HepG2 (cell line): Measurements from ENCODE around the gene THADA. TPM values are rescaled to one million over a fixed set of nuclear protein-coding genes. Genes with fewer than 3 reads are reported as not detected.

Experiments
- ARID2 ChIP-seq: sonication (generic); formaldehyde crosslinking; IDR thresholded peaks from 2 replicates; pipeline ENCODE4 v1.8.1; 2022; ENCODE audit warnings: mild to moderate bottlenecking, missing genetic modification reagents, borderline replicate concordance
- ARNTL ChIP-seq: sonication (generic); formaldehyde crosslinking; IDR thresholded peaks from 2 replicates; pipeline ENCODE4 v1.4.0; 2020; ENCODE audit warnings: mild to moderate bottlenecking, missing genetic modification reagents
- EP300 ChIP-seq, 3 experiments: sonication (generic) in 1 of 3; formaldehyde crosslinking in 1 of 3; IDR thresholded peaks; 2 replicates each; pipeline versions ENCODE4 v1.5.1 to v1.6.1; 2011 to 2020; ENCODE audit warnings: low read depth in 2 of 3, low read length in 2 of 3, borderline replicate concordance in 1 of 3, improper control_type of control experiment in 1 of 3, mild to moderate bottlenecking in 1 of 3, missing genetic modification reagents in 1 of 3, moderate library complexity in 1 of 3
- MTERF4 ChIP-seq: sonication (generic); formaldehyde crosslinking; IDR thresholded peaks from 2 replicates; pipeline ENCODE4 v1.8.0; 2023; ENCODE audit warnings: mild to moderate bottlenecking, missing genetic modification reagents
- THAP11 ChIP-seq: IDR thresholded peaks from 2 replicates; pipeline ENCODE4 v1.6.1; 2016; ENCODE audit warnings: missing biosample characterization, missing genetic modification reagents
- TOE1 ChIP-seq: sonication (generic); formaldehyde crosslinking; IDR thresholded peaks from 2 replicates; pipeline ENCODE4 v1.4.0; 2020; ENCODE audit warnings: mild to moderate bottlenecking, missing genetic modification reagents
- ZNF598 ChIP-seq: sonication (generic); formaldehyde crosslinking; IDR thresholded peaks from 2 replicates; pipeline ENCODE4 v1.5.1; 2020; ENCODE audit warnings: mild to moderate bottlenecking, missing genetic modification reagents, borderline replicate concordance
- polyA plus RNA-seq, 8 experiments: library from polyadenylated mRNA; depleted of rRNA in 3 of 8; stranded (reverse) in 7 of 8; unstranded in 1 of 8; fragments of >200 nt; fragmentation: Illumina TruSeq in 4 of 8; extraction: Trizol in 4 of 8; gene quantifications; 2 replicates each; pipeline versions ENCODE4 v1.2.1 to v1.2.3, GENCODE V29; 2011 to 2016; ENCODE audit warnings: low read depth in 4 of 8, missing spikeins in 1 of 8, mixed read lengths in 1 of 8; ENCODE audit not compliant: insufficient read depth in 1 of 8
- total RNA-seq, 5 experiments: library from RNA; depleted of rRNA; stranded (reverse); fragments of >200 nt; fragmentation: Illumina TruSeq; extraction: Trizol; gene quantifications; 2 replicates each; pipeline ENCODE4 v1.2.3, GENCODE V29; 2016; ENCODE audit warnings: low read depth in 1 of 5
- TF ChIP-seq, protein P1 (sequence below): sonication (generic); formaldehyde crosslinking; IDR thresholded peaks from 2 replicates; pipeline ENCODE4 v1.4.0; 2020; ENCODE audit warnings: missing genetic modification reagents
- TF ChIP-seq, protein P2 (sequence below): sonication (generic); formaldehyde crosslinking; IDR thresholded peaks from 2 replicates; pipeline ENCODE4 v1.4.0; 2020; ENCODE audit warnings: mild to moderate bottlenecking, missing genetic modification reagents
- TF ChIP-seq, protein P3 (sequence below), 2 experiments: sonication (generic) in 1 of 2; formaldehyde crosslinking in 1 of 2; IDR thresholded peaks; 2 replicates each; pipeline versions ENCODE4 v1.4.0 to v1.6.1; 2016 to 2020; ENCODE audit warnings: borderline replicate concordance in 1 of 2, low read depth in 1 of 2, mild to moderate bottlenecking in 1 of 2, missing genetic modification reagents in 1 of 2

The THADA gene
- total and polyA plus RNA-seq, 2 of the 13 experiments (the other 11 are each of a cell fraction or from before 2014, with no cell fraction given): 12.7 to 21.7 TPM

GRCh38 chr2:43186679-43187374 lies 409.0 kb downstream of the THADA start (continued):
- TF ChIP-seq, protein P1, sequence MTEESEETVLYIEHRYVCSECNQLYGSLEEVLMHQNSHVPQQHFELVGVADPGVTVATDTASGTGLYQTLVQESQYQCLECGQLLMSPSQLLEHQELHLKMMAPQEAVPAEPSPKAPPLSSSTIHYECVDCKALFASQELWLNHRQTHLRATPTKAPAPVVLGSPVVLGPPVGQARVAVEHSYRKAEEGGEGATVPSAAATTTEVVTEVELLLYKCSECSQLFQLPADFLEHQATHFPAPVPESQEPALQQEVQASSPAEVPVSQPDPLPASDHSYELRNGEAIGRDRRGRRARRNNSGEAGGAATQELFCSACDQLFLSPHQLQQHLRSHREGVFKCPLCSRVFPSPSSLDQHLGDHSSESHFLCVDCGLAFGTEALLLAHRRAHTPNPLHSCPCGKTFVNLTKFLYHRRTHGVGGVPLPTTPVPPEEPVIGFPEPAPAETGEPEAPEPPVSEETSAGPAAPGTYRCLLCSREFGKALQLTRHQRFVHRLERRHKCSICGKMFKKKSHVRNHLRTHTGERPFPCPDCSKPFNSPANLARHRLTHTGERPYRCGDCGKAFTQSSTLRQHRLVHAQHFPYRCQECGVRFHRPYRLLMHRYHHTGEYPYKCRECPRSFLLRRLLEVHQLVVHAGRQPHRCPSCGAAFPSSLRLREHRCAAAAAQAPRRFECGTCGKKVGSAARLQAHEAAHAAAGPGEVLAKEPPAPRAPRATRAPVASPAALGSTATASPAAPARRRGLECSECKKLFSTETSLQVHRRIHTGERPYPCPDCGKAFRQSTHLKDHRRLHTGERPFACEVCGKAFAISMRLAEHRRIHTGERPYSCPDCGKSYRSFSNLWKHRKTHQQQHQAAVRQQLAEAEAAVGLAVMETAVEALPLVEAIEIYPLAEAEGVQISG (CRISPR knock-in tag): peak; percentile 47; the same call in 1 of the 2 replicates
- TF ChIP-seq EP300 (IDR thresholded peaks at IDR 0.05; ENCODE audit: low read depth in 2 of 2, low read length in 2 of 2) (peak in 1 of 2 experiments; percentile 58; a peak in 1 of 4 replicates), EP300 (CRISPR knock-in tag; IDR thresholded peaks at IDR 0.05; ENCODE audit: borderline replicate concordance) (no peak), ARNTL (CRISPR knock-in tag) (0 out of 2 replicates have a peak, but pooled peaks have one; percentile 48), MTERF4 (CRISPR knock-in tag) (no peak), THAP11 (CRISPR knock-in tag) (no peak), TOE1 (no peak), ARID2 (CRISPR knock-in tag) (0 out of 2 replicates have a peak, but pooled peaks have one; percentile 33), ZNF598 (CRISPR knock-in tag) (0 out of 2 replicates have a peak, but pooled peaks have one; percentile 24)
- TF ChIP-seq, protein P2, sequence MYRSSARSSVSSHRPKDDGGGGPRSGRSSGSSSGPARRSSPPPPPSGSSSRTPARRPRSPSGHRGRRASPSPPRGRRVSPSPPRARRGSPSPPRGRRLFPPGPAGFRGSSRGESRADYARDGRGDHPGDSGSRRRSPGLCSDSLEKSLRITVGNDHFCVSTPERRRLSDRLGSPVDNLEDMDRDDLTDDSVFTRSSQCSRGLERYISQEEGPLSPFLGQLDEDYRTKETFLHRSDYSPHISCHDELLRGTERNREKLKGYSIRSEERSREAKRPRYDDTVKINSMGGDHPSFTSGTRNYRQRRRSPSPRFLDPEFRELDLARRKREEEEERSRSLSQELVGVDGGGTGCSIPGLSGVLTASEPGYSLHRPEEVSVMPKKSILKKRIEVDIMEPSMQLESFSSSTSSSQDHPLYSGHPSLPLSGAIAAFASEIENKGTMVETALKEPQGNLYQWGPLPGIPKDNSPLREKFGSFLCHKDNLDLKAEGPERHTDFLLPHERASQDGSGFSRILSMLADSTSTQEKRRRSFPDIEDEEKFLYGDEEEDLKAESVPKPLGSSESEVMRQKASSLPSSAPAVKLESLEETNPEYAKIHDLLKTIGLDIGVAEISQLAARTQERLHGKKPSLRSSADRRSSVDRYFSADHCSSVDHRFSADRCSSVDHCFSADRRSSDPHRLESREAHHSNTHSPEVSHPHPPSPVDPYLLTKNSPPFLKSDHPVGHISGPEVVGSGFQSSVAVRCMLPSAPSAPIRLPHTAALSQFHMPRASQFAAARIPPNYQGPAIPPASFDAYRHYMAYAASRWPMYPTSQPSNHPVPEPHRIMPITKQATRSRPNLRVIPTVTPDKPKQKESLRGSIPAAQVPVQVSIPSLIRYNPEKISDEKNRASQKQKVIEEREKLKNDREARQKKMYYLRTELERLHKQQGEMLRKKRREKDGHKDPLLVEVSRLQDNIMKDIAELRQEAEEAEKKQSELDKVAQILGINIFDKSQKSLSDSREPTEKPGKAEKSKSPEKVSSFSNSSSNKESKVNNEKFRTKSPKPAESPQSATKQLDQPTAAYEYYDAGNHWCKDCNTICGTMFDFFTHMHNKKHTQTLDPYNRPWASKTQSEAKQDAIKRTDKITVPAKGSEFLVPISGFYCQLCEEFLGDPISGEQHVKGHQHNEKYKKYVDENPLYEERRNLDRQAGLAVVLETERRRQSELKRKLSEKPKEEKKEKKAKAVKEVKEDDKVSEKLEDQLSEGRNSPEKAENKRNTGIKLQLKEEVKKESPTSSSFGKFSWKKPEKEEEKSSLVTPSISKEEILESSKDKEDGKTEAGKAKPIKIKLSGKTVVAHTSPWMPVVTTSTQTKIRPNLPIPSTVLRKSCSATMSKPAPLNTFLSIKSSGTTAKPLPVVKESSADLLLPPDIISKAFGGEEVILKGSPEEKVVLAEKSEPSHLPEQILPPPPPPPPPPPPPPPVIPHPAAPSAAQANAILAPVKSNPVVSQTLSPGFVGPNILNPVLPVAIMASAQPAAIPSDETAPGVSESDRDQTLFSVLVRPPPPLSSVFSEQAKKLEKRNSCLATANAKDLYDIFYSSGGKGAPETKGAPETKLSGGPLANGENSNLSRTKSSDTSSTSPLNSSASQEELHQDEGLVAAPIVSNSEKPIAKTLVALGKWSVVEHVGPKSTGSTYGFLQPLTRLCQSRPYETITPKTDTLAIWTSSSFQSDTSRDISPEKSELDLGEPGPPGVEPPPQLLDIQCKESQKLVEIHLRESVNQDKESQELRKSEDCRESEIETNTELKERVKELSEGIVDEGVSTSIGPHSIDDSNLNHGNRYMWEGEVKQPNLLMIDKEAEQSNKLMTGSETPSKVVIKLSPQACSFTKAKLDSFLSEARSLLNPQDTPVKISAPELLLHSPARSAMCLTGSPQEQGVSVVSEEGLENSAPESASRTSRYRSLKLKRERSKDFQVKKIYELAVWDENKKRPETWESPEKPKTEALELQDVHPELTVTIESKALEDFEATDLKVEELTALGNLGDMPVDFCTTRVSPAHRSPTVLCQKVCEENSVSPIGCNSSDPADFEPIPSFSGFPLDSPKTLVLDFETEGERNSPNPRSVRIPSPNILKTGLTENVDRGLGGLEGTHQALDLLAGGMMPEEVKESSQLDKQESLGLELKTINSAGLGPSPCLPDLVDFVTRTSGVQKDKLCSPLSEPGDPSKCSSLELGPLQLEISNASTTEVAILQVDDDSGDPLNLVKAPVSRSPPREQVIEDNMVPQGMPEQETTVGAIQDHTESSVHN (CRISPR knock-in tag): no peak
- TF ChIP-seq, protein P3, sequence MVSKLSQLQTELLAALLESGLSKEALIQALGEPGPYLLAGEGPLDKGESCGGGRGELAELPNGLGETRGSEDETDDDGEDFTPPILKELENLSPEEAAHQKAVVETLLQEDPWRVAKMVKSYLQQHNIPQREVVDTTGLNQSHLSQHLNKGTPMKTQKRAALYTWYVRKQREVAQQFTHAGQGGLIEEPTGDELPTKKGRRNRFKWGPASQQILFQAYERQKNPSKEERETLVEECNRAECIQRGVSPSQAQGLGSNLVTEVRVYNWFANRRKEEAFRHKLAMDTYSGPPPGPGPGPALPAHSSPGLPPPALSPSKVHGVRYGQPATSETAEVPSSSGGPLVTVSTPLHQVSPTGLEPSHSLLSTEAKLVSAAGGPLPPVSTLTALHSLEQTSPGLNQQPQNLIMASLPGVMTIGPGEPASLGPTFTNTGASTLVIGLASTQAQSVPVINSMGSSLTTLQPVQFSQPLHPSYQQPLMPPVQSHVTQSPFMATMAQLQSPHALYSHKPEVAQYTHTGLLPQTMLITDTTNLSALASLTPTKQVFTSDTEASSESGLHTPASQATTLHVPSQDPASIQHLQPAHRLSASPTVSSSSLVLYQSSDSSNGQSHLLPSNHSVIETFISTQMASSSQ (IDR thresholded peaks at IDR 0.05; ENCODE audit: low read depth): peak; percentile 51
- TF ChIP-seq, protein P3 (CRISPR knock-in tag; IDR thresholded peaks at IDR 0.05; ENCODE audit: borderline replicate concordance): no peak
